ENCODE measurements around the gene NEK4.

DNA sequence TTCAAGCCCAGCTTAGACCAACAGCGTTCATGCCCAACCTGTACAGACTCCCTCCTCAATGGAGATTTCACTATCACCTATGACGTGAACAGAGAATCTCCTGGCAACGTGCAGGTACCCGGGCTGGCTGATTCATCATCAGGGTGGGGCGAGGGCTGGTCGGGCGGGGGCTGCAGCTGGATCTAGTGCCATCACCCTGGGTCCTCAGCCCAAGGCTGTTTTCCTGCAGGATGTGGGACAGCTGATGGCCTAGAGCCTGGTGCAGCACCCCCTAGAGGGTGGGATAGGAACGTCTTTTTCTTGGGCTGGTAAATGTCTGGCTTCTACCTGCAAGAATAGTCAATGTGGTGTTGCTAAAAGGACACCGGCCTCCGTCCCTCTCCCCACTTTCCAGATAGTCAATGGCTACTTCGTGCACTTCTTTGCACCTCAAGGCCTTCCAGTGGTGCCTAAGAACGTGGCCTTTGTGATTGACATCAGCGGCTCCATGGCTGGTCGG, 28.3 kb upstream of the NEK4 start:
- TF ChIP-seq, protein P1, sequence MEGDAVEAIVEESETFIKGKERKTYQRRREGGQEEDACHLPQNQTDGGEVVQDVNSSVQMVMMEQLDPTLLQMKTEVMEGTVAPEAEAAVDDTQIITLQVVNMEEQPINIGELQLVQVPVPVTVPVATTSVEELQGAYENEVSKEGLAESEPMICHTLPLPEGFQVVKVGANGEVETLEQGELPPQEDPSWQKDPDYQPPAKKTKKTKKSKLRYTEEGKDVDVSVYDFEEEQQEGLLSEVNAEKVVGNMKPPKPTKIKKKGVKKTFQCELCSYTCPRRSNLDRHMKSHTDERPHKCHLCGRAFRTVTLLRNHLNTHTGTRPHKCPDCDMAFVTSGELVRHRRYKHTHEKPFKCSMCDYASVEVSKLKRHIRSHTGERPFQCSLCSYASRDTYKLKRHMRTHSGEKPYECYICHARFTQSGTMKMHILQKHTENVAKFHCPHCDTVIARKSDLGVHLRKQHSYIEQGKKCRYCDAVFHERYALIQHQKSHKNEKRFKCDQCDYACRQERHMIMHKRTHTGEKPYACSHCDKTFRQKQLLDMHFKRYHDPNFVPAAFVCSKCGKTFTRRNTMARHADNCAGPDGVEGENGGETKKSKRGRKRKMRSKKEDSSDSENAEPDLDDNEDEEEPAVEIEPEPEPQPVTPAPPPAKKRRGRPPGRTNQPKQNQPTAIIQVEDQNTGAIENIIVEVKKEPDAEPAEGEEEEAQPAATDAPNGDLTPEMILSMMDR (IDR thresholded peaks at IDR 0.05): peak; percentile 11 to 45 (median 38)
- no peak for TF ChIP-seq POLR2A (IDR thresholded peaks at IDR 0.05)
